GM23338 (cell line): ENCODE results near the gene HS6ST1. TPM values are rescaled to one million over a fixed set of nuclear protein-coding genes. Genes with fewer than 3 reads are reported as not detected.

Experiments
- ATAC-seq: fragments of 200-7000 bp; cut with Tn5 transposase; 3 replicates; pipeline ENCODE4 v1.9.1; 2020
- DNase-seq: peaks from one replicate; pipeline ENCODE4 v3.0.0-alpha.2; 2015; ENCODE audit warnings: low spot score
- H2AFZ ChIP-seq: fragments of 200-600 bp; sonication (generic); 2 replicates; pipeline ENCODE4 v1.8.0; 2016; ENCODE audit warnings: antibody characterized with exemption, mild to moderate bottlenecking, moderate library complexity
- H3F3A ChIP-seq: fragments of 200-600 bp; sonication (generic); replicated peaks from 2 replicates; pipeline ENCODE4 v1.8.0; 2017; ENCODE audit warnings: antibody characterized with exemption, mixed run types, low read depth
- H3K27ac ChIP-seq: fragments of 200-600 bp; sonication (generic); 2 replicates; pipeline ENCODE4 v1.6.1; 2016; ENCODE audit warnings: low read depth
- H3K27me3 ChIP-seq: fragments of 200-600 bp; sonication (generic); 2 replicates; pipeline ENCODE4 v1.8.0; 2016; ENCODE audit warnings: mild to moderate bottlenecking, mixed run types, moderate library complexity; ENCODE audit not compliant: insufficient read depth
- H3K36me3 ChIP-seq: fragments of 200-600 bp; sonication (generic); 2 replicates; pipeline ENCODE4 v1.8.0; 2016; ENCODE audit warnings: mild to moderate bottlenecking; ENCODE audit not compliant: insufficient read depth
- H3K4me1 ChIP-seq: fragments of 200-600 bp; sonication (generic); 2 replicates; pipeline ENCODE4 v1.8.0; 2016; ENCODE audit warnings: mild to moderate bottlenecking, moderate library complexity; ENCODE audit not compliant: insufficient read depth
- H3K4me2 ChIP-seq: fragments of 200-600 bp; sonication (generic); 2 replicates; pipeline ENCODE4 v1.7.1; 2017; ENCODE audit warnings: mixed run types
- H3K4me3 ChIP-seq: fragments of 200-600 bp; sonication (generic); 2 replicates; pipeline ENCODE4 v1.6.1; 2016; ENCODE audit warnings: mixed run types
- H3K79me2 ChIP-seq: fragments of 200-600 bp; sonication (generic); replicated peaks from 2 replicates; pipeline ENCODE4 v1.8.0; 2017; ENCODE audit warnings: mild to moderate bottlenecking; ENCODE audit not compliant: insufficient read depth
- H3K9me2 ChIP-seq: fragments of 200-600 bp; sonication (generic); 2 replicates; pipeline ENCODE4 v1.8.0; 2017; ENCODE audit not compliant: insufficient read depth
- H4K20me1 ChIP-seq: fragments of 200-600 bp; sonication (generic); replicated peaks from 2 replicates; pipeline ENCODE4 v1.8.0; 2017; ENCODE audit warnings: mild to moderate bottlenecking; ENCODE audit not compliant: insufficient read depth
- H3K27ac Mint-ChIP-seq: 2 replicates; pipeline ENCODE4 v1.8.0; 2020; ENCODE audit warnings: inconsistent platforms, mild to moderate bottlenecking, moderate library complexity, mixed read lengths
- H3K27me3 Mint-ChIP-seq: 3 replicates; pipeline ENCODE4 v1.8.0; 2022; ENCODE audit warnings: low read depth, mild to moderate bottlenecking, moderate library complexity, mixed read lengths, inconsistent platforms; ENCODE audit not compliant: insufficient read depth, poor library complexity
- H3K36me3 Mint-ChIP-seq: 3 replicates; pipeline ENCODE4 v1.8.0; 2021; ENCODE audit warnings: low read depth, mild to moderate bottlenecking, inconsistent platforms, moderate library complexity, mixed read lengths
- H3K4me1 Mint-ChIP-seq: 3 replicates; pipeline ENCODE4 v1.8.0; 2020; ENCODE audit warnings: mild to moderate bottlenecking, inconsistent platforms, mixed read lengths
- H3K4me3 Mint-ChIP-seq: 3 replicates; pipeline ENCODE4 v1.8.0; 2021; ENCODE audit warnings: moderate library complexity, mild to moderate bottlenecking, inconsistent platforms, mixed read lengths
- H3K9me3 Mint-ChIP-seq: 3 replicates; pipeline ENCODE4 v1.8.0; 2020; ENCODE audit warnings: moderate library complexity, mild to moderate bottlenecking, inconsistent platforms, mixed read lengths
- CREB1 ChIP-seq: fragments of 250-450 bp; sonication (Bioruptor Pico); IDR thresholded peaks from 2 replicates; pipeline ENCODE4 v1.5.0; 2020; ENCODE audit warnings: low read depth, mild to moderate bottlenecking, moderate library complexity
- ETS1 ChIP-seq: IDR thresholded peaks from 2 replicates; pipeline ENCODE4 v1.6.1; 2016; ENCODE audit warnings: antibody characterized with exemption
- EZH2phosphoT487 ChIP-seq: fragments of 200-600 bp; sonication (generic); IDR thresholded peaks from one replicate; pipeline ENCODE4 v1.8.1; 2018; ENCODE audit warnings: antibody characterized with exemption; ENCODE audit not compliant: unreplicated experiment
- JUNB ChIP-seq: IDR thresholded peaks from one replicate; pipeline ENCODE4 v1.6.1; 2016; ENCODE audit warnings: antibody characterized with exemption; ENCODE audit not compliant: unreplicated experiment
- POLR2AphosphoS5 ChIP-seq: IDR thresholded peaks from 2 replicates; pipeline ENCODE4 v1.6.1; 2016; ENCODE audit warnings: antibody characterized with exemption, low read depth
- REST ChIP-seq: IDR thresholded peaks from one replicate; pipeline ENCODE4 v1.6.1; 2018; ENCODE audit warnings: antibody characterized with exemption; ENCODE audit not compliant: unreplicated experiment
- STAT1 ChIP-seq: IDR thresholded peaks from one replicate; pipeline ENCODE4 v1.6.1; 2016; ENCODE audit warnings: antibody characterized with exemption; ENCODE audit not compliant: unreplicated experiment
- ZNF114 ChIP-seq: fragments of 250-450 bp; sonication (Bioruptor Pico); IDR thresholded peaks from 2 replicates; pipeline ENCODE4 v1.5.0; 2020; ENCODE audit warnings: mild to moderate bottlenecking, moderate library complexity
- polyA plus RNA-seq: library from polyadenylated mRNA; unstranded; fragments of >200 nt; fragmentation: Nextera tagmentation; extraction: Ambion mirVana; gene quantifications from 2 replicates; pipeline ENCODE4 v1.2.1, GENCODE V29; 2016
- total RNA-seq: library from RNA; depleted of rRNA; stranded (reverse); fragments of >200 nt; shearing (Covaris generic); gene quantifications from 2 replicates; pipeline ENCODE4 v1.2.3, GENCODE V29; 2014

HS6ST1 gene
- total and polyA plus RNA-seq, 2 experiments from 2014 or later, result 21.1 to 106 TPM

GRCh38 chr2:128263902-128264331 lies 54.8 kb downstream of the HS6ST1 start:
- H4K20me1 ChIP-seq, result no peaks in the 10 kb centered on the region; the same call in 1 of the 2 replicates
- no peak for DNase-seq
- Mint-ChIP-seq H3K4me3 (no peak overlapping the region), H3K27ac (no peak overlapping the region), H3K36me3 (peaks cover 8% of the 10 kb centered on the region; the same call in 2 of the 3 replicates), H3K9me3 (no peaks in the 10 kb centered on the region), H3K4me1 (peaks cover 17% of the 10 kb centered on the region), H3K27me3 (peaks cover 27% of the 10 kb centered on the region)
- no peak overlapping the region for H3K4me2 ChIP-seq
- no peaks in the 10 kb centered on the region for H3K27me3 ChIP-seq
- 0 out of 2 replicates have a peak, but pooled peaks cover 4% of the 10 kb centered on the region for H3K4me1 ChIP-seq
- no peak overlapping the region for H2AFZ ChIP-seq
- no peaks in the 10 kb centered on the region for H3K79me2 ChIP-seq
- TF ChIP-seq ETS1, result no peak
- H3K4me3 ChIP-seq, result no peak overlapping the region
- H3F3A ChIP-seq, result 0 out of 2 replicates have a peak, but pooled peaks cover 4% of the 10 kb centered on the region
- H3K9me2 ChIP-seq, result no peaks in the 10 kb centered on the region
- no peak for ATAC-seq
- no peak overlapping the region for H3K27ac ChIP-seq
- no peaks in the 10 kb centered on the region for H3K36me3 ChIP-seq

GRCh38 chr2:128262315-128263253 lies 56.1 kb downstream of the HS6ST1 start:
- H3K79me2 ChIP-seq, result no peaks in the 10 kb centered on the region
- no peaks in the 10 kb centered on the region for H3K9me3 Mint-ChIP-seq
- no peak overlapping the region for H2AFZ ChIP-seq
- H3K27me3 Mint-ChIP-seq, result peaks cover 26% of the 10 kb centered on the region
- peaks cover 4% of the 10 kb centered on the region; the same call in 2 of the 3 replicates for H3K36me3 Mint-ChIP-seq
- H3K27ac Mint-ChIP-seq, result no peak overlapping the region
- no peak overlapping the region for H3K27ac ChIP-seq
- ATAC-seq, result no peak
- H4K20me1 ChIP-seq, result no peaks in the 10 kb centered on the region
- H3K9me2 ChIP-seq, result no peaks in the 10 kb centered on the region
- H3K4me3 ChIP-seq, result no peak overlapping the region
- H3F3A ChIP-seq, result 0 out of 2 replicates have a peak, but pooled peaks cover 4% of the 10 kb centered on the region
- DNase-seq, result no peak
- H3K4me1 ChIP-seq, result 0 out of 2 replicates have a peak, but pooled peaks cover 4% of the 10 kb centered on the region
- H3K4me3 Mint-ChIP-seq, result no peak overlapping the region
- H3K27me3 ChIP-seq, result no peaks in the 10 kb centered on the region
- H3K4me2 ChIP-seq, result no peak overlapping the region
- H3K4me1 Mint-ChIP-seq, result peaks cover 17% of the 10 kb centered on the region
- H3K36me3 ChIP-seq, result no peaks in the 10 kb centered on the region
- TF ChIP-seq ETS1, result no peak
- TF ChIP-seq EZH2phosphoT487, result no peak
- TF ChIP-seq JUNB, result no peak
- TF ChIP-seq POLR2AphosphoS5, result no peak
- no peak for TF ChIP-seq REST
- no peak for TF ChIP-seq ZNF114
- TF ChIP-seq STAT1, result no peak
- no peak for TF ChIP-seq CREB1 (CRISPR knock-in tag)
